Measurements from ENCODE around the gene MVB12B.

GRCh38 chr9:126390923-126391322, 64.3 kb downstream of the MVB12B start:
- no peak for TF ChIP-seq CTCF (conservative IDR thresholded peaks at IDR 0.05 in 1 of 2, IDR thresholded peaks at IDR 0.05 in 1 of 2; ENCODE audit: extremely low read depth in 1 of 2, insufficient read depth in 1 of 2, low read depth in 1 of 2, low read length in 2 of 2)
- TF ChIP-seq EZH2 (IDR thresholded peaks at IDR 0.05; ENCODE audit: borderline replicate concordance, low read length): no peak
